ENCODE data around the gene CACNA1G. TPM values are rescaled to one million over a fixed set of nuclear protein-coding genes. Genes with fewer than 3 reads are reported as not detected.
A peak's percentile ranks its signal among the peaks of the same experiment; 100 is the strongest.

The CACNA1G gene
- total and polyA plus RNA-seq, 2 experiments from 2014 or later = 3.5 to 4.8 TPM

DNA sequence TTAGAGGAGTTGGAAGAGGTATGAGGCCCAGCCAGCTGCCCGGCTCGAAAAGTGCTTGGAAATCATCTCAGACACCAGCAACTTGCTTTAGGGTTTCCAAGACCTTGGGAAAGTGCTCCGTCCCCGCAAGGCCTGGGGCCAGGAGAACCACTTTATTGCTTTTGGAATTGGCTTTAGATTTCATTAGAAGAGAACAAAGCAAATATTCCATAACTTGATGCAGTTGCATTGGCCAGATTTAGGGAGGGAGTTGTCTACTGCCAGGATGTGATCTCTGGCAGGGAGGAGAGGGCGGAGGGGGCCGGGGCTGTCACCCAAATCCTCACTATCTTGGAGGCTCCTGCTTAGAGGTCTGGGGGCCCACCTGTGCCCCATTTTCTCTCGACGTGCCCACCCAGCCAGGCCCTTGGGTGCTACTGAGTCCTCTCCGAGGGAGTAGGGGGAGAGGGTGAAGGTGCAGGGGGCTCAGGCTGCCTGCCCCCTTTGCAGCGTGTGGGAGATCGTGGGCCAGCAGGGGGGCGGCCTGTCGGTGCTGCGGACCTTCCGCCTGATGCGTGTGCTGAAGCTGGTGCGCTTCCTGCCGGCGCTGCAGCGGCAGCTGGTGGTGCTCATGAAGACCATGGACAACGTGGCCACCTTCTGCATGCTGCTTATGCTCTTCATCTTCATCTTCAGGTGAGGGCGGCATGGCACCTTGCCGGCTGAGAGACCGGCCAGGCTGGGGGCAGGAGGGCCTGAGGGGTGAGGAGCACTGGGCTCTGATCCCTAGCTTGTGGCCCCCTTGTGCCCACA, 30.6 kb downstream of the CACNA1G start:
- Histone ChIP-seq H4K20me1 (ENCODE audit: insufficient read depth, poor library complexity, severe bottlenecking) (no peaks in the 10 kb centered on the region), H3K9me3 (ENCODE audit: low read depth) (no peaks in the 10 kb centered on the region), H3K27me3 (no peaks in the 10 kb centered on the region), H3K27ac (no peak overlapping the region), H3K4me1 (ENCODE audit: insufficient read depth) (peaks cover 35% of the 10 kb centered on the region), H3K4me2 (no peak overlapping the region), H3K79me2 (no peaks in the 10 kb centered on the region), H2AFZ (no peak overlapping the region), H3K36me3 (replicated peaks; ENCODE audit: insufficient read depth, low read depth) (no peaks in the 10 kb centered on the region), H3K4me3 (no peak overlapping the region), H3K9me2 (replicated peaks; ENCODE audit: insufficient read depth) (no peaks in the 10 kb centered on the region)
- WGBS (ENCODE audit: low lambda C conversion rate, missing lambda C conversion rate) = 86% methylated on average over 24 of the region's 24 CpGs
- no peak for DNase-seq (ENCODE audit: low spot score)
- TF ChIP-seq, protein P1, sequence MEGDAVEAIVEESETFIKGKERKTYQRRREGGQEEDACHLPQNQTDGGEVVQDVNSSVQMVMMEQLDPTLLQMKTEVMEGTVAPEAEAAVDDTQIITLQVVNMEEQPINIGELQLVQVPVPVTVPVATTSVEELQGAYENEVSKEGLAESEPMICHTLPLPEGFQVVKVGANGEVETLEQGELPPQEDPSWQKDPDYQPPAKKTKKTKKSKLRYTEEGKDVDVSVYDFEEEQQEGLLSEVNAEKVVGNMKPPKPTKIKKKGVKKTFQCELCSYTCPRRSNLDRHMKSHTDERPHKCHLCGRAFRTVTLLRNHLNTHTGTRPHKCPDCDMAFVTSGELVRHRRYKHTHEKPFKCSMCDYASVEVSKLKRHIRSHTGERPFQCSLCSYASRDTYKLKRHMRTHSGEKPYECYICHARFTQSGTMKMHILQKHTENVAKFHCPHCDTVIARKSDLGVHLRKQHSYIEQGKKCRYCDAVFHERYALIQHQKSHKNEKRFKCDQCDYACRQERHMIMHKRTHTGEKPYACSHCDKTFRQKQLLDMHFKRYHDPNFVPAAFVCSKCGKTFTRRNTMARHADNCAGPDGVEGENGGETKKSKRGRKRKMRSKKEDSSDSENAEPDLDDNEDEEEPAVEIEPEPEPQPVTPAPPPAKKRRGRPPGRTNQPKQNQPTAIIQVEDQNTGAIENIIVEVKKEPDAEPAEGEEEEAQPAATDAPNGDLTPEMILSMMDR (IDR thresholded peaks at IDR 0.05; ENCODE audit: poor library complexity) = no peak
- TF ChIP-seq EZH2 (IDR thresholded peaks at IDR 0.05; ENCODE audit: borderline replicate concordance) (no peak), EZH2phosphoT487 (IDR thresholded peaks at IDR 0.05; ENCODE audit: low read depth, severe bottlenecking, unreplicated experiment) (no peak)

GRCh38 chr17:50593321-50593720, 32.8 kb downstream of the CACNA1G start:
- H3K27ac ChIP-seq = peak overlapping the region; percentile 70
- no peaks in the 10 kb centered on the region for H3K36me3 ChIP-seq (replicated peaks; ENCODE audit: insufficient read depth, low read depth)
- H3K79me2 ChIP-seq = no peaks in the 10 kb centered on the region

DNA sequence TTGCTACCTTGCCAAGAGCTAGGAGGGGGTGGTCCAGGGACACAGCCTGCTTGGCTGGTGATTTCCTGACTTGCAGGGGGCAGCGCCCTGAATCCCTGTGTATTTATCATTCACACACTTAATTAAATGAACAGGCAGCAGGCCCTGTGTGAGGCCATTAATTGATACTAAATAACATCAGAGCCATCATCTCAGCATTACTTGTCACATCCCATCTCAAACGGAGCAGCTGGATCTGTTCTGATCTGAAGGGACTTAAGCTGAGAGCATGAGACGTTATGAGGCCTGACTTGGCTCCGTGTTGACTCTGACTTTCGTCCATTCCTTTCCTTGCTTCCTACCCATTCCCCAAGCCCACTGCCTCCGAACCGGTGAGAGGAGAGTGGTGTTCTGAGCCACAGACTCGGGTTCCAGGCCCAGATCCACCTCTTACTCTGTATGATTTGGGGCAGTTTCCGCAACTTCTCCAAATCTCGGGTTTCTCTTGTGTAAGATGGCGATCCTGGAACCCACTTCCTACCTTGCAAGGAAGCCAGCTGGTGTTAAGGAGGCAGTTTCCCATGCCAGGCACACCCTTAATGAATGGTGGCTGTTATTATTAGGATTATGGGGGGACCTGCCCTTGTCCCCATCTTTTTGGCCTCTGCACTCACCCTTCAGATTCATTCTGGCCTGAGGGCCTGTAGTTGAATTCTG, 33.8 kb downstream of the CACNA1G start:
- H3K4me1 ChIP-seq (ENCODE audit: insufficient read depth) = peaks cover 25% of the 10 kb centered on the region
- H4K20me1 ChIP-seq (ENCODE audit: insufficient read depth, poor library complexity, severe bottlenecking) = no peaks in the 10 kb centered on the region
- no peak for DNase-seq (ENCODE audit: low spot score)
- H3K4me2 ChIP-seq = no peak overlapping the region
- H3K27me3 ChIP-seq = no peaks in the 10 kb centered on the region
- no peaks in the 10 kb centered on the region for H3K9me3 ChIP-seq (ENCODE audit: low read depth)
- no peak overlapping the region for H2AFZ ChIP-seq
- no peak overlapping the region for H3K4me3 ChIP-seq
- TF ChIP-seq EZH2 (IDR thresholded peaks at IDR 0.05; ENCODE audit: borderline replicate concordance) (no peak), EZH2phosphoT487 (IDR thresholded peaks at IDR 0.05; ENCODE audit: low read depth, severe bottlenecking, unreplicated experiment) (no peak)
- TF ChIP-seq, protein P1 (IDR thresholded peaks at IDR 0.05; ENCODE audit: poor library complexity) = no peak
- peak overlapping the region; percentile 17 for H3K27ac ChIP-seq
- WGBS (ENCODE audit: low lambda C conversion rate, missing lambda C conversion rate) = 85% methylated on average over 11 of the region's 11 CpGs
- no peaks in the 10 kb centered on the region for H3K36me3 ChIP-seq (replicated peaks; ENCODE audit: insufficient read depth, low read depth)
- no peaks in the 10 kb centered on the region for H3K9me2 ChIP-seq (replicated peaks; ENCODE audit: insufficient read depth)
- no peaks in the 10 kb centered on the region for H3K79me2 ChIP-seq

More at GRCh38 chr17:50593321-50593720, 32.8 kb downstream of the CACNA1G start:
- no peaks in the 10 kb centered on the region for H3K9me2 ChIP-seq (replicated peaks; ENCODE audit: insufficient read depth)
- WGBS (ENCODE audit: low lambda C conversion rate, missing lambda C conversion rate) = 21% methylated on average over 10 of the region's 10 CpGs
- no peak overlapping the region for H2AFZ ChIP-seq
- H3K9me3 ChIP-seq (ENCODE audit: low read depth) = no peaks in the 10 kb centered on the region
- DNase-seq (ENCODE audit: low spot score) = peak; percentile 77
- no peaks in the 10 kb centered on the region for H3K27me3 ChIP-seq
- TF ChIP-seq, protein P1 (IDR thresholded peaks at IDR 0.05; ENCODE audit: poor library complexity) = no peak
- TF ChIP-seq EZH2phosphoT487 (IDR thresholded peaks at IDR 0.05; ENCODE audit: low read depth, severe bottlenecking, unreplicated experiment) (no peak), EZH2 (IDR thresholded peaks at IDR 0.05; ENCODE audit: borderline replicate concordance) (no peak)
- H3K4me1 ChIP-seq (ENCODE audit: insufficient read depth) = peaks cover 34% of the 10 kb centered on the region
- no peak overlapping the region for H3K4me3 ChIP-seq
- no peaks in the 10 kb centered on the region for H4K20me1 ChIP-seq (ENCODE audit: insufficient read depth, poor library complexity, severe bottlenecking)
- peak overlapping the region; percentile 49 for H3K4me2 ChIP-seq

Data from hepatocyte (in vitro differentiated cells).